NCI-H2107 (cell line): ENCODE data around the gene DENND10.
"Not testable (repeated sequence)": the region's sequence is repeated elsewhere in the genome, so short reads cannot be mapped to it uniquely, and the experiment has no call there.

Source experiments
- DNase-seq: peaks from one replicate; lab custom pipeline; 2025; lab: John Stamatoyannopoulos, UW

The DENND10 gene

GRCh38 chr10:119100434-119101238, 3.3 kb upstream of the DENND10 start:
- no peak for DNase-seq

GRCh38 chr10:119101366-119102098, 2.4 kb upstream of the DENND10 start:
- no peak for DNase-seq

GRCh38 chr10:119103241-119103902, 541 bp upstream of the DENND10 start:
- DNase-seq = no peak

GRCh38 chr10:119104654-119105015, 722 bp downstream of the DENND10 start:
- DNase-seq = no peak

DNA sequence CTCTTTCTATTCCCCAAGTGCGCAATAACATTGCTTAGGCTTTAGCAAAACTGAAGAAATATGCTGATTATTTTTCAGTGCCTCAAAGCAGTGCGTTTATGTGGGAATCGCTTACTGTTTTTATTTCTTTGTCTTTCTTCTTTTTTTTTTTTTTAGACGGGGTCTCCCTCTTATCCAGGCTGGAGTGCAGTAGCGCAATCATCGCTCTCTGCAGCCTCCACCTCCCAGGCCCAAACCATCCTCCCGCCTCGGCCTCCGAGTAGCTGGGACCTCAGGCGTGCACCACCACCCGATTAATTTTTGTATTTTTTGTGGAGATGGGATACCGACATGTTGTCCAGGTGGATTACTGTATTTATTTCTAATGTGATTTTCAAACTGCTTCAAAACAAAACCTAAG, 1.2 kb downstream of the DENND10 start:
- DNase-seq = no peak

- DNase-seq = not testable (repeated sequence)
These were observed 2.0 kb downstream of the DENND10 start for GRCh38 chr10:119105899-119106298.

DNA sequence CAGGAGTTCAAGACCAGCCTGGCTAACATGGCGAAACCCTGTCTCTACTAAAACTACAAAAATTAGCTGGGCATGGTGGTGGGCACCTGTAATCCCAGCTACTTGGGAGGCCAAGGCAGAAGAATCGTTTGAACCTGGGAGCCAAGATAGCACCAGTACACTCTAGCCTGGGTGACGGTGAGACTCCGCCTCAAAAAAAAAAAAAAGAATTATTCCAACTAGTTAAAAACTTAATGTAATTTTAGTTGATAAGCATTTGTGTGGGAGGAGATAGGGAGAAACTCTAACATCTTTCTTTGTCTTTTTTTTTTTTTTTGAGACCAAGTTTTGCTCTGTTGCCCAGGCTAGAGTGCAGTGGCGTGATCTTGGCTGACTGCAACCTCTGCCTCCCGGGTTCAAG, 3.2 kb downstream of the DENND10 start:
- DNase-seq = not testable (repeated sequence)

GRCh38 chr10:119107771-119108170, 3.9 kb downstream of the DENND10 start:
- DNase-seq = not testable (repeated sequence)

DNA sequence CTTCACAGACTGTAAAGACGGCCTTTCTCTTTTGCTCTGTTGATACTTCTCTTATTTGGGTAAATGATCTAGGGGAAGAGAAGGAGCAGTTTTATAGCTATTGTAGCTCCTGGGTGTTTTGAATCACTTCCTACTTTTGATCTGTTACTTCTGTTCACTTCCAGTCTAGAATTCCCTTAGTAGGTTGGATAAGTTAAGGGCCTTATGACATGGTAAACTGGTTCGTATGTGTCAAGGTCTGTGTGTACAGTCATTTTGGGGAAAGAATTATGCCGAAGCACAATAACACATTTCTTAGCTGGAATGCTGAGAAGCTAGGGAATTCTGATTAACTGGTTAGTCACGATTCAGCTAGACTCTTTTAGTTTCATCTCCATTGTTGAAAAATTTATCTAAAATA, 8.1 kb downstream of the DENND10 start:
- DNase-seq = no peak

DNA sequence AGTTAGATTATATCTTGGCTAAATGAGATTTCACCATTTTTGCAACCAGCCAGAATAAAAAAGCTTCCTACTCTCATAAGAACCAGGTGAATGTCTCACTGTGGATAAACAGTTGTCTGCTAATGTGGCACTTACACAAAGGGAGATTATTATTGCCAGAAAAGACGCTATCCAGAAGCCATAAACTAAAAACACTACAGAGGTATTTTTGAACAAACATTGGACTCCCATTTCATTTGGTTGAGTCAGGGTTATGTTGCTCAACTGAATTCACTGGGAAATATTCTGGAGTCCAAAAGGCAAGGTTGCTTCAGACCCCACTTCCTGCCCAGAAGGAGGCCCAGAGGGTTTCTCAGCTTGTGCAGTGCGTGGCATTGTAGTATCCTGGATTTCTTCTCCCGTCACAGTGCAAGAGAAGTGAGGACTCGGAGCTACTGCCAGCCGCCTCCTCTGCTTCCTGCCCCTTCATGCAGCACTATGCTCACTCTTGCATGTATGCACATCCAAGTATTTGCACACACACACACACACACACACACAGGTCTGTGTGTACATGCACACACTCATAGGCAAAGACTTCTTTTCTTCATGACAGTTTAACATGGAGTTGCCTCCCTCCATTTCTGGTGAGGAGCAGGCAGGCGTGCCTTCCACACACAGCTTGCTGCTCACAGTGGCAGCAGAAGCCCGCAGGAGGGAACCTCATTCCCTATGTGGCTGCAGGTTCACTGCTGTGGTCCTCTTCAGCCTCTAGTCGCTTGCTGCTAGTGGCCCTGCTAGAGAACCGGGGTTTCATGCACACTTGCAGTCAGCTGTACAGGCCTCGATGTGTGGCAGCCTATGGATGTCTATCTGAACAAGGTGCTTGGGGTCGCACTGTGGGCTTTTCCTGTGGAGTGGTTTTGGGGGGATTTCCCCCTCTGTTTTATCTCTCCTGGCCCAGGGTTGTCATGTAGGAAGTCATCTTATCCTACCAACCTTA, 10.1 kb downstream of the DENND10 start:
- DNase-seq = no peak

GRCh38 chr10:119115926-119116325, 12.0 kb downstream of the DENND10 start:
- no peak for DNase-seq

- DNase-seq = no peak
These were observed 12.5 kb downstream of the DENND10 start for GRCh38 chr10:119116326-119116951.

- no peak for DNase-seq
These were observed 14.3 kb downstream of the DENND10 start for GRCh38 chr10:119118231-119118630.

DNA sequence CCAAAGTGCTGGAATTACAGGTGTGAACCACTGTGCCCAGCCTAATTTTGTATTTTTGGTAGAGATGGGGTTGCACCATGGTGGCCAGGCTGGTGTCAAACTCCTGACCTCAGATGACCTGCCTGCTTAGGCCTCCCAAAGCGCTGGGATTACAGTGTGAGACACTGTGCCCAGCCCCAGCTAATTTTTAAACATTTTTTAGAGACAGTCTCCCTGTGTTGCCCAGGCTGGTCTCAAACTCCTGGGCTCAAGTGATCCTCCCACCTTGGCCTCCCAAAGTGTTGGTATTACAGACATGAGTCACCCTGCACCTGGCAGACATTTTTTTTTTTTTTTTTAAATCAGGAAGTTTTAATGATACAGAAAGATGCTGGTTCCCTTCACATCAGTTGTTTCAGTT, 15.5 kb downstream of the DENND10 start:
- DNase-seq = no peak

GRCh38 chr10:119120413-119120867, 16.5 kb downstream of the DENND10 start:
- no peak for DNase-seq

GRCh38 chr10:119120875-119121274, 17.0 kb downstream of the DENND10 start:
- no peak for DNase-seq

DNA sequence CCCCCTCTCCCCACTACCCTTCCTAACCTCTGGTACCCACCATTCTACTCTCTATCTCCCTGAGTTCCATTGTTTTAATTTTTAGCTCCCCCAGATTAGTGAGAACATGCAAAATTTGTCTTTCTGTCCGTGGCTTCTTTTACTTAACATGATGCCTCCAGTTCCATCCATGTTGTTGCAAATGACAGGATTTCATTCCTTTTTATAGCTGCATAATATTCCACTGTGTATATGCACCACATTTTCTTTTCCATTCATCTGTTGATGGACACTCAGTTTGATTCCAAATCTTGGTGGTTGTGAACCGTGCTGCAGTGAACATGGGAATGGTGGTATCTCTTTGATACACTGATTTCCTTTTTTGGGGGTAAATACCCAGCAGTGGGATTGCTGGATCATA, 22.0 kb downstream of the DENND10 start:
- no peak for DNase-seq

GRCh38 chr10:119129721-119130120, 25.8 kb downstream of the DENND10 start:
- no peak for DNase-seq

DNA sequence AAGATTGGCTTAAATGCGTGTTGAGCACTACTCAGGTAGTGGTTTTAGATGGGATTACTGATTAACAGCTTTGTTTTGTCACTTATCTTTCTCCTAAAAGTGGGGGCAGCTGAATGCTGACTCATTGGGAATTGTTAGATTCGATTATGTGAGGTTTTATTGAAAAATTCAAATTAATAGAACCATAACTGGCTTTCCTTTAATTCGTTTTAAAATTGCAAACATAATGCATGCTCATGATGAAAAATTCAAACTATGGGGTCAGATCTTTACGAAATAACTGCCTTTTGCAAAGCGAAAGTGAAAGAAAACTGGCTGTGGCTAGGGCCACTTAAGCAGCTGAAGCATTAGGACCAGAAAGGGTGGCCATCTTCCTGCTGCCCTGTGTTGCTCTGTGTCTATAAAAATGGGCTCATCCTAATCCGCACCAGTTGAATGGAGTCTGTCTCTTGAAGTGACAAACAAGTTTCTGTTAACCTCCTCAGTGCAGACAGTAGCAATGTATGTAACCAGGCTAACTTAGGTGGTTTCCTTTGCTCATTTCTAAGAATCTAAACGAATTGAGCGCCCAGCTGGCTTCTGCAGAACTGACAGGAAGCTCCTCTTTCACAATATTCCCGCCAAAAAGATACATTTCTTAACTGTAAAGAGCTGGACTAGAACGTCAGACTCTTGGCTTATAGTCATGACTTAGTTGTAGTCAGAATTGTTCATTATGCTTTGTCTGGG, 27.8 kb downstream of the DENND10 start:
- no peak for DNase-seq
